ENCODE measurements around the gene FANCI.

The FANCI gene

GRCh38 chr15:89308236-89308635 lies 64.5 kb downstream of the FANCI start:
- DNase-seq = no peak

GRCh38 chr15:89309993-89310392 lies 66.2 kb downstream of the FANCI start:
- no peak for DNase-seq

- no peak for DNase-seq
These were observed 71.7 kb downstream of the FANCI start for GRCh38 chr15:89315375-89315929.

GRCh38 chr15:89316504-89316903 lies 72.7 kb downstream of the FANCI start:
- no peak for DNase-seq

GRCh38 chr15:89317186-89317720 lies 73.5 kb downstream of the FANCI start:
- DNase-seq = no peak

GRCh38 chr15:89319678-89320077 lies 75.9 kb downstream of the FANCI start:
- no peak for DNase-seq

- DNase-seq = no peak
These were observed 76.4 kb downstream of the FANCI start for GRCh38 chr15:89320200-89320599.

GRCh38 chr15:89321521-89322410 lies 78.0 kb downstream of the FANCI start:
- no peak for DNase-seq

GRCh38 chr15:89322822-89323221 lies 79.0 kb downstream of the FANCI start:
- no peak for DNase-seq

- no peak for DNase-seq
These were observed 80.0 kb downstream of the FANCI start for GRCh38 chr15:89323825-89324224.

GRCh38 chr15:89325039-89325803 lies 81.4 kb downstream of the FANCI start:
- DNase-seq = no peak

GRCh38 chr15:89326316-89326715 lies 82.5 kb downstream of the FANCI start:
- DNase-seq = no peak

- DNase-seq = no peak
These were observed 83.3 kb downstream of the FANCI start for GRCh38 chr15:89327113-89327512.

- no peak for DNase-seq
These were observed 84.8 kb downstream of the FANCI start for GRCh38 chr15:89328398-89329254.

- peak; percentile 61 for DNase-seq
These were observed 85.7 kb downstream of the FANCI start for GRCh38 chr15:89329329-89330084.

- no peak for DNase-seq
These were observed 86.3 kb downstream of the FANCI start for GRCh38 chr15:89330119-89330518.

- DNase-seq = no peak
These were observed 87.3 kb downstream of the FANCI start for GRCh38 chr15:89330881-89331595.

GRCh38 chr15:89332446-89332845 lies 88.7 kb downstream of the FANCI start:
- DNase-seq = peak; percentile 38

- DNase-seq = no peak
These were observed 89.5 kb downstream of the FANCI start for GRCh38 chr15:89333011-89333860.

- DNase-seq = peak; percentile 69
These were observed 90.3 kb downstream of the FANCI start for GRCh38 chr15:89333959-89334509.
